HG02943 (cell line): ENCODE results near the gene MED15.
"Not testable (repeated sequence)": the region's sequence is repeated elsewhere in the genome, so short reads cannot be mapped to it uniquely, and the experiment has no call there.

ENCODE experiments used
- ATAC-seq: cut with Tn5 transposase; IDR thresholded peaks from one replicate; pipeline ENCODE4 v1.9.1; 2021; ENCODE audit warnings: mild to moderate bottlenecking, low read depth, moderate library complexity; ENCODE audit not compliant: unreplicated experiment

Gene MED15

GRCh38 chr22:20528405-20528978 lies 21.1 kb downstream of the MED15 start:
- no peak for ATAC-seq

GRCh38 chr22:20530368-20531153 lies 23.2 kb downstream of the MED15 start:
- no peak for ATAC-seq

- no peak for ATAC-seq
These were observed 23.7 kb downstream of the MED15 start for GRCh38 chr22:20531154-20531403.

- ATAC-seq: no peak
These were observed 24.2 kb downstream of the MED15 start for GRCh38 chr22:20531404-20532201.

- ATAC-seq: no peak
These were observed 25.0 kb downstream of the MED15 start for GRCh38 chr22:20532256-20532993.

GRCh38 chr22:20533095-20533878 lies 25.9 kb downstream of the MED15 start:
- no peak for ATAC-seq

GRCh38 chr22:20533879-20534265 lies 26.5 kb downstream of the MED15 start:
- ATAC-seq: no peak

GRCh38 chr22:20536590-20537324 lies 29.3 kb downstream of the MED15 start:
- ATAC-seq: no peak

- no peak for ATAC-seq
These were observed 29.9 kb downstream of the MED15 start for GRCh38 chr22:20537325-20537756.

GRCh38 chr22:20537983-20538382 lies 30.6 kb downstream of the MED15 start:
- ATAC-seq: no peak

GRCh38 chr22:20538875-20539274 lies 31.5 kb downstream of the MED15 start:
- ATAC-seq: not testable (repeated sequence)

- no peak for ATAC-seq
These were observed 34.6 kb downstream of the MED15 start for GRCh38 chr22:20542055-20542454.

GRCh38 chr22:20542736-20543135 lies 35.3 kb downstream of the MED15 start:
- no peak for ATAC-seq

GRCh38 chr22:20545318-20545634 lies 37.9 kb downstream of the MED15 start:
- not testable (repeated sequence) for ATAC-seq

GRCh38 chr22:20545681-20546521 lies 38.5 kb downstream of the MED15 start:
- ATAC-seq: no peak

GRCh38 chr22:20546541-20546950 lies 39.1 kb downstream of the MED15 start:
- no peak for ATAC-seq

- ATAC-seq: no peak
These were observed 39.6 kb downstream of the MED15 start for GRCh38 chr22:20547029-20547428.

- ATAC-seq: no peak
These were observed 41.4 kb downstream of the MED15 start for GRCh38 chr22:20548806-20549205.
